Activated CD4-positive, alpha-beta T cell treated with anti-CD3 and anti-CD28 coated beads, Interleukin-2, Interleukin-6, amounts not matched to agents 100 ng/mL and 50 ng/mL, durations not matched to agents 16 hours and 8 hours (primary cell): ENCODE measurements around the gene ZNF516.
"Not testable (repeated sequence)": the region's sequence is repeated elsewhere in the genome, so short reads cannot be mapped to it uniquely, and the experiment has no call there.

Experiments
- DNase-seq: peaks from one replicate; pipeline ENCODE4 v3.0.0-alpha.2; 2020

ZNF516 gene

DNA sequence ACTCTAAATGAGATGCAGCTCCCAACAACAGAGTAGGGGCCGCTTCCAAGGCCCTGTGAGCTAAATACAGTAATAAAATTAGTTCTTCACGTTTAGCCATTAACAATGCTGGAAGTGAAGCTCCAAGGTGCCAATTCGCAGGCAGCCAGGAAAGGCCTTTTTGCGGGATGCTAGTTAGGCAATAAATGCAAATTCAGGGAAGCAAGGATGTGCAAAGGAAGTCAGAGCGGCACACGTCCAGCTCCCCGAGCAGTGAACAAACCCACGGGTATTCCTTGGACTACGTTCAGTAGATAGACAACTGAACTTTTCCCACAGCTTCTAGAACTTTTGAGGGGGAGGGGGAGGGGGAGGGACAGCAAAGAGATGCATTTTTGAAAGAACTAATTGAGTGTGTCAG, 6.9 kb downstream of the ZNF516 start:
- no peak for DNase-seq

GRCh38 chr18:76487782-76488181, 7.3 kb downstream of the ZNF516 start:
- no peak for DNase-seq

GRCh38 chr18:76487070-76487469, 8.0 kb downstream of the ZNF516 start:
- no peak for DNase-seq

DNA sequence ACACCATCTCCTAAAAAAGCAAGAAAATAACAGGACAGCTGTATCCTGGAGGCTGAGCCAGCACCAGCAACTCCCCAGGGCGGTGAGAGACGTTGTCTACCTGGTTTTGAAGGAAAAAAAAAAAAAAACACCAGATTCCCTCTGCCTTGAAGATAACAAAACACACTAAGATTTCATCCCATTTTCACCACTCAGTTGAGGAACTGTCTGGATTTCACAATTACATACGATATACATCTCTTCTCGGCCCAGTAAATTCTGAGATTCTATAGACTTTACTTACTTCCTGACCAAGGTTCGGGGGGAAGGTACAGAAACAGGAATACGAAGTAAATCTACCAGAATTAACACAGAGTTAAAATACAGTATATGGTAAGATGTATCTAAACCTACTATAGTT, 8.5 kb downstream of the ZNF516 start:
- DNase-seq = no peak

DNA sequence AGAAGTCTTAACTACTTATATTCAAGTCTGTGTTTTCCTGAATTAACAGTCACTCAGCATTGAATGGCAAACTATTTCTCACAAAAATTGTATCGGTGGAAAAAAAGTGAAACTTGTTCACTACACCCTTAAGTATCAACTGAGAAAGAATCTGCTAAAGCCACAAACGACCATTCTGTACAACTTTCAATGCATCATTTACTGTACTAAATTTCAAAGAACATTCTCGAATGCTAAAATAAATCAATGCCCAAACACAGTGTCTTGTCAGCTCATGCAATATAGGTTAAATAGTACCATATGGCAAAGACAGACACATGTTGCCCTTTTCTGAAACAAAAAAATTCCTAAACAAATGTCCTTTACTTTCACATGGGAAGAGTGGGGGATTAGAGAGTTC, 9.0 kb downstream of the ZNF516 start:
- DNase-seq = no peak

DNA sequence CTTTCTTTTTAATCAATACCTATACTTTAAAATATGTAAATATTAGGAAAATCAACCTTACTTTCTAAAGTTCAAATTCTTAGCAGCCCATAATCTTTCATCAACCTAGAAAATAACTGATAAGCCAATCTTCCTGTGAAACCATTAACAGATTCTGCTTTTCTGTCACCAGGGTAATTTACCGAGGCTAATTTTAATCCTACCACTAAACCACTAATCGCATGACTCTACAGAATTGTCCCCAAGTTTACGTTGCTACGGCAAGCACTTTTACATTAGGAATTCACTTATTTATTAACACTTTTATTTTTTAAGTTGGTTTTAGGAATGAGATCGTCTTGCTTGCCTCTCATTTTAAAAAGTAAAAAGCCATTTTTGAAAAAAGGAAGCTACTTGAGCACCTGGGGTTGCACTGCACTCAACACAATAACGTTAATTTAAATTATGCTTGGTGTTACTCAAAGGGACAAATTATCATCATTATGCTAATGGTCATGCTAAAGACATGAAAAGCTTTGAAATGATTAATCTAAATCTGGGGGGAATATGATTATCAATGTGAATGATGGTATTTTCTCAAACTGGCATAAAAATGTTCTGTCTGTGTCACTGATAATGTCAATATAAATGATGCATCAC, 10.2 kb downstream of the ZNF516 start:
- no peak for DNase-seq

DNA sequence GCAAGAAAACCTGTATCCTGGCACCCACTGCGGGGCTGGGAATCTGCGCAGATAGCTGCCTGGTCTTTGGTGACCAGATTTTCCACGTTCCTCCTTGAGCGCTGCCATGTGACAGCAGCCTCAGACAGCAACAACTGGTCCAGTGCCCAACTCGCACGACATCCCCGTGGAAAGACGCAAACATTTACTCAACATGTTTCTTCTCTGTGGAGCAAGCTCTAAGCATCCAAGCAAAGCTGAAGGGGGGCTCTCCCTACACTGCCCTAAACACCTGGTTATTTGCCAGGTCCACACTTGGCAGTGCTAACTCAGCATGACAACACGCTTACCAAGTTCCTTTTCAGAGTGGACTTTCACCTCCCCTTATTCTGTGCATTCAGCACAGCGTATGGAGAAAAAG, 11.3 kb downstream of the ZNF516 start:
- no peak for DNase-seq

GRCh38 chr18:76482971-76483691, 11.9 kb downstream of the ZNF516 start:
- DNase-seq = no peak

DNA sequence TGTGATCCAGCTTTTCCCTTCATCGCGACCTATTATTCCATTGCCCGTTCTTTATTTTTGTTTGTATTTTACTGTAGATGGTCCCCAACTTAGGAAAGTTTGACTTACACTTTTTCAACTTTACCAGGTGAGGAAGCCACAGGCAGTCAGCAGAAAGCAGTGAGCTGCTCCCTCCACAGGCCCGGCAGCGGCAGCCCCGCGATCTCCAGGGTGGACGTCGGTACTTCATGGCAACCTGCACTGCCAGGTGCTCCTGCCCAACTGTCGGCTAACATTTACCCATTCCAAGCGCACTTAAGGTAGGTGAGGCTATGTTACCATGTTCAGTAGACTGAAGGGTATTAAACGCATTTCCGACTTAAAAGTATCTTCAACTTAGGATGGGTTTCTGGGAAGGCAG, 12.8 kb downstream of the ZNF516 start:
- DNase-seq = no peak

DNA sequence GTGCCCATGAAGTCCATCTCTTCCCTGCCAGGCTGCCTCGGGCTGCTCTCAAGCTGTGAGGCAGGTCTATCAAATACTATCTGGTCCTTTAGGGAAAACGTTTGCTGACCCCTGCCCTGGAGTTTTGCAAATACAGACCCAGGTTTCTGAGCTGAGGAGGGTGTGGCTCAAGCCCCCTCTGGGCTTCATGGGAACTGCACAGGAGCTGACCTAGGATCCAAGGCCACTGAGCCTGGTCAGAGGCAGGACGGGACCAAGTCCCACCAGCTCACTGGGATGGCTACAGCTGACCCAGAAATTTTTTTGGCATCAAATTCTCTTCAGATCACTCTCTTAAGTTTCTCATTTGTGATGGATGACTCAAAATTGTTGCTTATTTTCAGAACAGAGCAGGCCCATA, 14.1 kb downstream of the ZNF516 start:
- no peak for DNase-seq

DNA sequence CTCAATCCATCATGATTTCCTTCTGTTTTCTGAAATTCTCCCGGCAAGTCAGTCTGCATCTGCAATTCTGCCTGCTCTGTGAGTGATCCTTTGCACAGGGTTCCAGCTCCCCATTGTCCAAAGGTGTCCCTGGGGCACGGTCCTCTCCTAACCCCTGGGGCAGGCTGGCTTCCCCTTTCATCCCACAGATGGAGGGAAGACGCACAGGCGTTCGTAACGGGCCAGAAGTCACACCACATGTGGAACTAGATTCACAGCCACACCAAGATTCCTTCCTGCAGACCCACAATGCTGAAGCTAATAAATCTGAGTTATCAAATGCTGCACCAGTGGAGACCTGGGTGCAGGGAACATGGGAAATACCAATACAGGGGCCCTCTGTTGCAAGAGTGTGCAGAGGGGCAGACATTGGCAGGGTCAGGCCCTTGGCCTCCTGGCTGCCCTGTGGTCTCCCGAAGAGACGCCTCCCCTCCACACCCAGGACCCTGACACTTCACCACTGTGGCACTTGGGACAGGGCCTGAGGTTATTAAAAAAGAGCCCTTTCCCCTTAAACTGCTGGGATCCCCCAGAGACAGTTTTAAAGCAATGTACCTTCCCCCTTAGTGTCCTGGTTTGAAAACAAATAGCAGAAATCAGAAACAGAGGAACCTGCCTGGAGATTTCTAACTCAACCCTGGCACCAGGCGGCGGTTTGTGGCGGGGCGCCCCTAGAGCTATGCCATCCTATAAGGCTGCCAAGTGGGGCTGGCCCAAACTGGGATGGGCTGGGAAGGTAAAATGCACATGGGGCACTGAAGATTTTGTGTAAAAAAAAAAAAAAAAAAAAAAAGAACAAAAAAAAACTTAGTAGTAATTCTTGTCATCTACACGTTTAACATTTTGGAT, 15.4 kb downstream of the ZNF516 start:
- no peak for DNase-seq

- no peak for DNase-seq
Measured at GRCh38 chr18:76476665-76477561, 18.1 kb downstream of the ZNF516 start.

DNA sequence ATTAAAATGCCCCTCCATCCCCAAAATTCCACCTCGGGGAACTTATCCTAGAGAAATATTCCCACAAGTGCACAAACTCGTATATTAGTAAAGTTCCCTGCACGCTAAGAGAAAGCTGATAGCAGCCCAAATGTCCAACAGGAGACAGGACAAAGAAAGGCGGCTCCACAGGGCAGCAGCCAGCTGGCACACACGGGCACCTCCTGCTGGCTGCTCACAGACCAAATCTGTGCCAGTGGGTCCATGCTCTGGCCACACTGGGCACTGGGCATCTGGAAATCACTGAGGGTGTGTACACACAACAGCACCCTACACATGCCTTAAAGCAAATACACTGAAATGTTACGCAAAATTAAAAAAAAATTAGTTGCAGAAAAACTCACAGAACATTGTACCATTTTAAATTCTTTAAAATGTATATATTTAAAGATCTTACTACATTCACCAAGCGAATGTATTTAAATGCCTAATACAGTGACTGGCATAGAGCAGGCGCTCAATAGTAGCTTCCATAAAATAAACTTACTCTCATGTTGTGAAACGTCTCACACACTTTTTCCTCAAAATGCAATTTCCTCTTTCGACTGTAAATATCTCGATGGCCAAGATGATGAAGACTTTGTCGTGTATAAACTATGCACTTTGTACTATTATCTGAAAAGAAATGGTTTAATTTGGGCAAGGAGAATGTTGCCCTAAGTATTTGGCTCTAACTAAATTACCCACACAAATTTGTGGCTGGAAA, 19.4 kb downstream of the ZNF516 start:
- no peak for DNase-seq

DNA sequence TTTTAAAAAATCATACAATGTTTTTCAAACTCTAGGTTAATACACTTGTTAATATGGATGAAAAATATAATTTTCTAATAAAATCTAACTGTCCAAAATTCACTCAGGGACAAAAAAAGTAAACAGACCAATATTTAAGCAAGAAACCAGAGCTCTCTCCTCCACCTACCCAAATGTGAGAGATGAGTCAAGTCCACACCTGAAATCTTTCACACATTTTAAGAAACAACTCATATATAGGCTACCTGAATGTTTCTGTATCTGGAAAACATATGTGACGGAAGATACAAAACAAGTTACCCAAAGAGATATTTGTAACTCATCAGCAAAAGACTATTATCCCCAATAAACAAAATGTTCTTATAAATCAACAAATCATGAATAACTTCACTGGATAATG, 20.2 kb downstream of the ZNF516 start:
- no peak for DNase-seq

GRCh38 chr18:76473521-76473920, 21.5 kb downstream of the ZNF516 start:
- not testable (repeated sequence) for DNase-seq

GRCh38 chr18:76472829-76473228, 22.2 kb downstream of the ZNF516 start:
- no peak for DNase-seq

- DNase-seq = no peak
Measured at GRCh38 chr18:76471593-76471992, 23.4 kb downstream of the ZNF516 start.

GRCh38 chr18:76468345-76469304, 26.4 kb downstream of the ZNF516 start:
- DNase-seq = no peak

GRCh38 chr18:76467371-76468190, 27.5 kb downstream of the ZNF516 start:
- no peak for DNase-seq
